T-helper 1 cell treated with Interleukin-12 subunit alpha and Interleukin-12 subunit beta and Interleukin-4 antibody, amounts not matched to agents 30 μg/mL and 1 μg/mL, for 36 hours (primary cell): ENCODE data around the gene ABCG8.
"Not testable (repeated sequence)": the region's sequence is repeated elsewhere in the genome, so short reads cannot be mapped to it uniquely, and the experiment has no call there.

Experiments used
- H3K27ac Mint-ChIP-seq: one replicate; pipeline ENCODE4 v1.8.0; 2021; ENCODE audit warnings: mild to moderate bottlenecking, mixed read lengths
- H3K27me3 Mint-ChIP-seq: one replicate; pipeline ENCODE4 v1.8.0; 2021; ENCODE audit warnings: low read depth, mixed read lengths
- H3K36me3 Mint-ChIP-seq: one replicate; pipeline ENCODE4 v1.8.0; 2021; ENCODE audit warnings: low read depth, mixed read lengths
- H3K4me1 Mint-ChIP-seq: one replicate; pipeline ENCODE4 v1.8.0; 2021; ENCODE audit warnings: low read depth, mixed read lengths
- H3K4me3 Mint-ChIP-seq: one replicate; pipeline ENCODE4 v1.8.0; 2021; ENCODE audit warnings: mild to moderate bottlenecking, moderate library complexity, mixed read lengths
- H3K9me3 Mint-ChIP-seq: one replicate; pipeline ENCODE4 v1.8.0; 2021; ENCODE audit warnings: mixed read lengths

Gene ABCG8

DNA sequence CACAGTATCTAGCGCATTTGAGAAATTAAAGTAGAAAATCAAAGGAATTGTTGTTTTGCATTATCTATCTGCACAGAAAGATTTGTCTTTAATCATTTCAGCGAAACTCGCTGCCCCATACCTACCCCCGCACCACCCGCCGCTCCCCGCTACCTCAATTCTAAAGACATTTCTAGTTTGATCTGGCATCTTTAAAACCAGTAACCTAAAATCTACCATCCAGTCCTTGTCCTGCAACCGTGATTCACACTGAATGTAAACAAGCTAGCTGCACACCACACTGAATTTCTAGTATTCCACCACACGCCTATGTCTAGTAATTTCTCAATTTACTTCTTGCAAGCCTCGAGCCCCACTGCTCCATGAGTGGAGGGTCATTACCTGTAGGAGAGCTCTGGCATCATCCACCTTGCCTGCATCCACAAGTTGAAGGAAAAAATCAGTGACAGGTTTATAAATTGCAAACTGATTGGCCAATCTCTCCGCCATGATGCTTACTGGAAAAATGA lies 60.1 kb downstream of the ABCG8 start:
- Mint-ChIP-seq H3K4me1 (no peaks in the 10 kb centered on the region), H3K4me3 (no peak overlapping the region), H3K9me3 (no peaks in the 10 kb centered on the region), H3K27ac (no peak overlapping the region), H3K36me3 (peaks cover 22% of the 10 kb centered on the region), H3K27me3 (no peaks in the 10 kb centered on the region)

DNA sequence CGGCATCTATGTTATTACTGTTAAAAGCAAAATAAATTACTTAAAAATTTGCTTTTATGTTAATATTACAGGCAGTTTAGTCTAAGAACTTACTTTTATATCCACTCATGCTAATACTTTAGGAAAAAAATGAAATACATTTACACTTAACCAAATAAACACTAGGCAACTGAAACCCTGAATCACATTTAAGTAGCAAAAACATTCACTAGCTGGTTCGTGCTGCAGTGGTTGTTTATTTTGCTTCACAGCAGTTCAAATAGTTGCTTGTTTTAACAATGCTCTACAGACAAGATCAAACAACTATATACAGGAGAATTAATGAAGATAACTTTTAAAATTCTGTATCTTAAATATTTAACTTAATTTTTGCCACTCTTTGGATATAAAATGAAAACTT lies 60.8 kb downstream of the ABCG8 start:
- peaks cover 22% of the 10 kb centered on the region for H3K36me3 Mint-ChIP-seq
- no peaks in the 10 kb centered on the region for H3K9me3 Mint-ChIP-seq
- H3K4me1 Mint-ChIP-seq = no peaks in the 10 kb centered on the region
- H3K27me3 Mint-ChIP-seq = no peaks in the 10 kb centered on the region
- peak overlapping the region; percentile 31 for H3K27ac Mint-ChIP-seq
- no peak overlapping the region for H3K4me3 Mint-ChIP-seq

DNA sequence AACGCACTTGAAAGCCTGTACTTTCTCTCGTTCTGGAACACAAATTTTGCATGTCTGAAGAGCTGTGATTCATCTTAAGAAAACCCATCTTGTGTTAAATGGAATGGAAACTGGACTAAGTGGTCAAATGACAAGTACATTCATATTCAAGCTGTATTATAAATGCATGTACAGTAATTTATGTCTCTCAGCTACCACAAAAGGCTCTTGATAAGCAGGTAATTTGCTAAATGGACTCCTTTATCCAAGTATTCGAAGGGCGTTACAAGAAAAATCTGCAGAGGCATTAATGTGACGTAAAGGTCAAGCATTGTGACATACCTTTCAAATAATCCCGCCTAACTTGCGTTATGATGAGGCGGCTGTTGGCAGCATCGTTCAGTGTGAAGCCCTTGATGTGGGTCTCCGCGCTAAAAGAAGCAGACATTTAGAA lies 66.6 kb downstream of the ABCG8 start:
- Mint-ChIP-seq H3K36me3 (peaks cover 19% of the 10 kb centered on the region), H3K27me3 (no peaks in the 10 kb centered on the region), H3K4me3 (no peak overlapping the region), H3K27ac (no peak overlapping the region), H3K4me1 (peaks cover 7% of the 10 kb centered on the region), H3K9me3 (no peaks in the 10 kb centered on the region)

DNA sequence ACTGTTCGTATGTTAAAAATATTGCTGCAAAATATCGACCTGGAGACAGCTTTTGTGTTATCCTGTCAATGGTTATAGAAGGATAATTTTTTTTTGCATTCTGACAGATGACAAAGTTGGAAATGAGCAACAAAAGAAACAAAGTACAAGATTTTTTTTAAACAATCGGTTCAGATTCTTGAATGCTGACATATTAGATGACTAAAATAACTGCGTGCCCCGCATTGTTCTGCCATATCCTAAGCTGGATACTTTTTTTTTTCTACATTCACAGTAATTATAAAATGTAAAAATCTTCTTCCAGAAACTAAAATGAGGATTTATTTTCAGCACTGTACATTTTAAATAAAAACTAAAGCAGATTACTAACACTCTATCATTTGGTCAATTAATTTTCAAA lies 67.1 kb downstream of the ABCG8 start:
- no peak overlapping the region for H3K4me3 Mint-ChIP-seq
- no peak overlapping the region for H3K27ac Mint-ChIP-seq
- no peaks in the 10 kb centered on the region for H3K27me3 Mint-ChIP-seq
- H3K9me3 Mint-ChIP-seq = no peaks in the 10 kb centered on the region
- H3K36me3 Mint-ChIP-seq = peaks cover 19% of the 10 kb centered on the region
- H3K4me1 Mint-ChIP-seq = peaks cover 7% of the 10 kb centered on the region

DNA sequence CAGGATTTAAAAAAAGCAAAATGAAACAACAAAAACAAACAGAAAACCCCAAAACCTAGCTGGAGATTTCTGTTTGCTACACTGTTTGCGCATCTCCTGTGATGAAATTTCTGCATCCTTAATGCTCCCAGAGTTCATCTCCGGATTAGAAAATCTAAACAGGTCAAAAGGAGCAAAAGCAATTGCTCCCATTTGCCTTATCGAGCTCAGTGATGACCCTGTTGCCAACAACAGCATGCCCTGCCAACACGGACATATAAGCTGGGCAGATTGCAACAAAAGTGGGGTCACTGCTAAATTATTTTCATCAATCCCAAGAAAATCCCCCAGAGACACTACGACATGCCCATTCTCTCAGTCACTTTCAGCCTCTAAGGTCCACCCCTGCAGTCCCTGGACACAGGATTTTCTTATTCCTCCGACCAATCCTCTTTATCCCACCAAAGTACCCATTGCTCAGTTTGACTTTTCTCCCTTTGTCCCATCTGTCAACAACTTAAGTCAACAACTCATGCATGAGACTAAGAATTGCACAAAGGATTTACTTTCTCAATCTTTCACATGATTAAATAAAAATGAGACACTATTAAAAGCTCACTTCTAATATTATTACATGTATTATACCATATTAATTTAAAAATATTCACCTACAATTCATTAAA lies 67.8 kb downstream of the ABCG8 start:
- H3K4me3 Mint-ChIP-seq = no peak overlapping the region
- no peak overlapping the region for H3K27ac Mint-ChIP-seq
- peaks cover 21% of the 10 kb centered on the region for H3K36me3 Mint-ChIP-seq
- H3K27me3 Mint-ChIP-seq = no peaks in the 10 kb centered on the region
- peaks cover 7% of the 10 kb centered on the region for H3K4me1 Mint-ChIP-seq
- H3K9me3 Mint-ChIP-seq = no peaks in the 10 kb centered on the region

DNA sequence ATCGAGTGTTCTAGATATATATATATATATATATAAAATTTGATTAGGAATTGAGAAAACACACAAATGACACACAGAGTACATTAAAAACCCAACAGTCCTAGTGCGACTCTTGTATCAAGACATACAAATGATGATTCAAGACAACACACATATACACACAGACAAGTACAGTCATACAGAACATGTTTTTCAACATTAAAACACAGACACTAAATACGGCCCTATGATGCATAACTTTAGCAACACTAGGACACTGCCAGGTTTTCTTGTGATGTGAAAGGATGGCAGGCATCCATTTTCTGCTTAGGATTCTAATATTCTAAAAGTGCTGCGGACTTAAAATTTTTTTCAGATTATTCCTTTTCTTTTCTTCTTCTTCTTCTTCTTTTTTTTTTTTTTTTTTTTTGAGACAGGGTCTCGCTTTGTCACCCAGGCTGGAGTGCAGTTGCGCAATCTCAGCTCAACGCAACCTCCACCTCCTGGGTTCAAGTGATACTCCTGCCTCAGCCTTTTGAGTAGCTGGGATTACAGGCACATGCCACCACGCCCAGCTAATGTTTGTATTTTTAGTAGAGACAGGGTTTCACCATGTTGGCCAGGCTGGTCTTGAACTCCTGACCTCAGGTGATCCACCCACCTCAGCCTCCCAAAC lies 72.5 kb downstream of the ABCG8 start:
- peaks cover 21% of the 10 kb centered on the region for H3K36me3 Mint-ChIP-seq
- not testable (repeated sequence) for H3K4me1 Mint-ChIP-seq, H3K27me3 Mint-ChIP-seq, H3K4me3 Mint-ChIP-seq, H3K9me3 Mint-ChIP-seq, H3K27ac Mint-ChIP-seq

DNA sequence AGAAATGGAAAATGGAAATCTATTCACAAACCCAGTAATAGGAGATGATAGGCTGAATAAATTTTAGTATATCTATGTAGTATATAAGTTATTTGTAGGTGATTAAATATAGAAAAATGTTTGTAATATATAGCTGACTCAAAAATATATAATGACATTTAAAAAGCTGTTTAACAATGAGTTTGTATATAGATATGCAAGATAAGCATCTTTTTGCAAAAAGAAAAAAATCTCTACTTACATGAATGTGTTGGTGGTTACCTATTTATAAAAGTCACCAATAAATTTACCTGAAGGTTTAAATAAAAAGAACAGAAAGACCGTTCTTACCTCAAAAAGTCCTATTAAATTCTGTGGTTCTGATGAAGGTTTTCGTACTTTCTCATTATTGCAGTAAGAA lies 85.7 kb downstream of the ABCG8 start:
- Mint-ChIP-seq H3K27me3 (no peaks in the 10 kb centered on the region), H3K27ac (no peak overlapping the region), H3K4me3 (no peak overlapping the region), H3K36me3 (peaks cover 13% of the 10 kb centered on the region), H3K4me1 (peaks cover 15% of the 10 kb centered on the region), H3K9me3 (no peaks in the 10 kb centered on the region)

DNA sequence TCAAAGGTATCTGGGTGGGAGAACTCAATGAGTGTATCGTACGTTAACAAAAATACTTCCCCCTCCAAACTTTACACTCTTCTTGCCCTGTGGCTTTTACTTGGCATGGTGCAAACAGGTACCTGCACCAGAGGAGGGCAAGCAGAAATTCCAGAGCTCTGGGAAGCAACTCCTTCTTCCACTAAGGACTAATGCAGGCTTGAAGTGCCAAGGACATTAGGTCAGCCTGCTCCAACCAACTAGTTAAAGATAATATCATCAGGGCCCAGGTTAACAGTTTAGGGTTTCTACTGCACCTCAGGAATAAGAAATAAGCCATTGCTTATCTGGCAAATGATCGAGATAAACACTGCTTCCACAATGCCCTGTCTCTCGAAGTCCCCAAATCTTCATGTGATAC lies 86.7 kb downstream of the ABCG8 start:
- Mint-ChIP-seq H3K4me3 (no peak overlapping the region), H3K36me3 (peaks cover 20% of the 10 kb centered on the region), H3K4me1 (peaks cover 16% of the 10 kb centered on the region)

DNA sequence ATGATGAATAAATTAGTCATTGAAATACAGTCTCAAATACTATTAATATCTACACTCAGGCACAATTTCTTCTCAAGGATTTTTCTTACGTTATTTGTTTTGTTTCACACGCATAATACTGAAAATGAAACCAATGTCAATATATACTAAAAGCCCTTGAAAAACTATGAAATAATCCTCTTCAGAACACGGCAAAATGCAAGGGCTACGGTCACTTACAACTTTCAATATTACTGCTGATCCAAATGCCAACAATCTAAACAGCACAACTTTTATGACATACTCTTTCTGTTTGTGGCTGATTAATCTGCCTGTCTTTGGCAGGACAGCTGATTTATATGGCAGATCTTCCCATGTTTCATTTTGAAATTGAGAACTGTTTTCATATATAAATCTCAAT lies 88.7 kb downstream of the ABCG8 start:
- H3K36me3 Mint-ChIP-seq = peaks cover 23% of the 10 kb centered on the region
- H3K4me3 Mint-ChIP-seq = peak overlapping the region; percentile 41
- peaks cover 19% of the 10 kb centered on the region for H3K4me1 Mint-ChIP-seq
- peak overlapping the region; percentile 64 for H3K27ac Mint-ChIP-seq
- no peaks in the 10 kb centered on the region for H3K27me3 Mint-ChIP-seq
- no peaks in the 10 kb centered on the region for H3K9me3 Mint-ChIP-seq

More for the DNA sequence above, 86.7 kb downstream of the ABCG8 start:
- Mint-ChIP-seq H3K27me3 (no peaks in the 10 kb centered on the region), H3K27ac (no peak overlapping the region), H3K9me3 (no peaks in the 10 kb centered on the region)

DNA sequence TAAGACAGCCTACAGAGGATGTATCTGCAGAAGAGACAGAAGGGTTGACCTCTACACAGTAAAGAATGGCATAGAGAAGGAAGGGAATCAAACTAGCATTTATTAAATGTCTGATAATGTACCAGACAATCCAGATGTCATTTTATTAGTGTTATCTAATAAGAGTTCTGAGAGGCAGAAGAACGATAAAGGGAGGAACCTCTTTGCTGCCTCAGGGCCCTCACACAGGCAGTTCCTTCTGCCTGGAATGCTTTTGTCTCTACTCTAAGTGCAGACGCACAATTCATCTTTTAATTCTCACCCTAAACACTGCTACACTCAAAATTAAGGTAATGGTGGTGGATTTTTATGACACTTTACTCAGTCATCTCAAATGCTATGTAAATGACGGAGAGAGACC lies 92.5 kb downstream of the ABCG8 start:
- Mint-ChIP-seq H3K4me1 (peaks cover 21% of the 10 kb centered on the region), H3K4me3 (no peak overlapping the region), H3K9me3 (no peaks in the 10 kb centered on the region), H3K27ac (no peak overlapping the region), H3K27me3 (no peaks in the 10 kb centered on the region), H3K36me3 (peaks cover 21% of the 10 kb centered on the region)
